HEK293 (cell line): ENCODE results near the gene GYPC.

Source experiments
- REPIN1 ChIP-seq: fragments of 450-650 bp; formaldehyde crosslinking; IDR thresholded peaks from 2 replicates; pipeline ENCODE4 v1.5.1; 2017; ENCODE audit warnings: missing biosample characterization, missing genetic modification characterization, low read depth
- ZBTB20 ChIP-seq: fragments of 450-650 bp; formaldehyde crosslinking; IDR thresholded peaks from 2 replicates; pipeline ENCODE4 v1.5.1; 2016; ENCODE audit warnings: missing biosample characterization, missing genetic modification characterization
- ZNF555 ChIP-seq: fragments of 450-650 bp; formaldehyde crosslinking; conservative IDR thresholded peaks from 2 replicates; pipeline ENCODE4 v1.5.1; 2017; ENCODE audit warnings: missing biosample characterization, mild to moderate bottlenecking, missing genetic modification characterization, inconsistent platforms
- TF ChIP-seq, protein P1 (sequence below): fragments of 450-650 bp; formaldehyde crosslinking; IDR thresholded peaks from 2 replicates; pipeline ENCODE4 v1.5.1; 2016; ENCODE audit warnings: missing biosample characterization, missing genetic modification characterization
- TF ChIP-seq, protein P2 (sequence below): fragments of 450-650 bp; formaldehyde crosslinking; IDR thresholded peaks from 2 replicates; pipeline ENCODE4 v1.5.1; 2016; ENCODE audit warnings: missing biosample characterization, missing genetic modification characterization

DNA sequence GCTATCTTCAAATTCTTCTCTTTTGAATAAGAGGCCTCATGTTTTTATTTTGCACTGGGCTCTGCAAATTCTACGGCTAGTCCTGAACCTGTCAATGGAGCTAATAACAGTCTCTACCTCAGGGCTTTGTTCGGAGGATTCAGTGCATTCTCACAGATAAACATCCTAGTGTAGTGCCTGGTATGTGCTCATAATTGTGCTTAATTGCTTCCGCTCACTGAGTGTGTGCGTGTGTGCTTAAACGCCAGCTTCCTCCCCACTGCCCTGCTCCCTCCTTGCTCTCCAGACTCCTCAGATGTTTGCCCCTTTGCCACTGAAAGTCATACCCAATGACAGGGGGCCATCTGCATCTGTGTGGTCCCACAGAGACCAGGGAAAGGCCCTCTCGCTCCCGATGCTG lies 6.7 kb downstream of the GYPC start:
- TF ChIP-seq, protein P1, sequence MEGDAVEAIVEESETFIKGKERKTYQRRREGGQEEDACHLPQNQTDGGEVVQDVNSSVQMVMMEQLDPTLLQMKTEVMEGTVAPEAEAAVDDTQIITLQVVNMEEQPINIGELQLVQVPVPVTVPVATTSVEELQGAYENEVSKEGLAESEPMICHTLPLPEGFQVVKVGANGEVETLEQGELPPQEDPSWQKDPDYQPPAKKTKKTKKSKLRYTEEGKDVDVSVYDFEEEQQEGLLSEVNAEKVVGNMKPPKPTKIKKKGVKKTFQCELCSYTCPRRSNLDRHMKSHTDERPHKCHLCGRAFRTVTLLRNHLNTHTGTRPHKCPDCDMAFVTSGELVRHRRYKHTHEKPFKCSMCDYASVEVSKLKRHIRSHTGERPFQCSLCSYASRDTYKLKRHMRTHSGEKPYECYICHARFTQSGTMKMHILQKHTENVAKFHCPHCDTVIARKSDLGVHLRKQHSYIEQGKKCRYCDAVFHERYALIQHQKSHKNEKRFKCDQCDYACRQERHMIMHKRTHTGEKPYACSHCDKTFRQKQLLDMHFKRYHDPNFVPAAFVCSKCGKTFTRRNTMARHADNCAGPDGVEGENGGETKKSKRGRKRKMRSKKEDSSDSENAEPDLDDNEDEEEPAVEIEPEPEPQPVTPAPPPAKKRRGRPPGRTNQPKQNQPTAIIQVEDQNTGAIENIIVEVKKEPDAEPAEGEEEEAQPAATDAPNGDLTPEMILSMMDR = no peak
- no peak for TF ChIP-seq ZNF555 (tag by site-specific recombination)
- TF ChIP-seq REPIN1 (tag by site-specific recombination) = no peak
- TF ChIP-seq, protein P2, sequence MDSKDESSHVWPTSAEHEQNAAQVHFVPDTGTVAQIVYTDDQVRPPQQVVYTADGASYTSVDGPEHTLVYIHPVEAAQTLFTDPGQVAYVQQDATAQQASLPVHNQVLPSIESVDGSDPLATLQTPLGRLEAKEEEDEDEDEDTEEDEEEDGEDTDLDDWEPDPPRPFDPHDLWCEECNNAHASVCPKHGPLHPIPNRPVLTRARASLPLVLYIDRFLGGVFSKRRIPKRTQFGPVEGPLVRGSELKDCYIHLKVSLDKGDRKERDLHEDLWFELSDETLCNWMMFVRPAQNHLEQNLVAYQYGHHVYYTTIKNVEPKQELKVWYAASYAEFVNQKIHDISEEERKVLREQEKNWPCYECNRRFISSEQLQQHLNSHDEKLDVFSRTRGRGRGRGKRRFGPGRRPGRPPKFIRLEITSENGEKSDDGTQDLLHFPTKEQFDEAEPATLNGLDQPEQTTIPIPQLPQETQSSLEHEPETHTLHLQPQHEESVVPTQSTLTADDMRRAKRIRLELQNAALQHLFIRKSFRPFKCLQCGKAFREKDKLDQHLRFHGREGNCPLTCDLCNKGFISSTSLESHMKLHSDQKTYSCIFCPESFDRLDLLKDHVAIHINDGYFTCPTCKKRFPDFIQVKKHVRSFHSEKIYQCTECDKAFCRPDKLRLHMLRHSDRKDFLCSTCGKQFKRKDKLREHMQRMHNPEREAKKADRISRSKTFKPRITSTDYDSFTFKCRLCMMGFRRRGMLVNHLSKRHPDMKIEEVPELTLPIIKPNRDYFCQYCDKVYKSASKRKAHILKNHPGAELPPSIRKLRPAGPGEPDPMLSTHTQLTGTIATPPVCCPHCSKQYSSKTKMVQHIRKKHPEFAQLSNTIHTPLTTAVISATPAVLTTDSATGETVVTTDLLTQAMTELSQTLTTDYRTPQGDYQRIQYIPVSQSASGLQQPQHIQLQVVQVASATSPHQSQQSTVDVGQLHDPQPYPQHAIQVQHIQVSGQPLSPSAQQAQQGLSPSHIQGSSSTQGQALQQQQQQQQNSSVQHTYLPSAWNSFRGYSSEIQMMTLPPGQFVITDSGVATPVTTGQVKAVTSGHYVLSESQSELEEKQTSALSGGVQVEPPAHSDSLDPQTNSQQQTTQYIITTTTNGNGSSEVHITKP (tag by site-specific recombination) = no peak
- no peak for TF ChIP-seq ZBTB20
